A549 treated with GW870086 at 1 μM for 4 hours (cell line): ENCODE results near the gene FUT8. TPM values are rescaled to one million over a fixed set of nuclear protein-coding genes. Genes with fewer than 3 reads are reported as not detected.

Source experiments
- total RNA-seq: library from RNA; stranded (reverse); fragments of 200-300 nt; extraction: Qiagen RNA extraction; gene quantifications from 5 replicates; pipeline ENCODE4 v1.2.3, GENCODE V29; 2022; ENCODE audit warnings: low read depth

FUT8 gene
- total RNA-seq: 9.1 to 12.6 TPM (median 11.1 TPM) in 5 replicates

GRCh38 chr14:65412032-65412846, at the start of gene FUT8:
Gene FUT8, plus strand, starts transcription at chr14:65412730. Its CDS starts 148,834 bp downstream, at chr14:65561564.

